Spinal cord (tissue), 10 donors: ENCODE measurements around the gene AARS1. TPM values are rescaled to one million over a fixed set of nuclear protein-coding genes. Genes with fewer than 3 reads are reported as not detected.
"Not testable (repeated sequence)": the region's sequence is repeated elsewhere in the genome, so short reads cannot be mapped to it uniquely, and the experiment has no call there.

Experiments
- DNase-seq, 6 donors: peaks; one replicate each; pipeline versions ENCODE4 v3.0.0 to v3.0.0-alpha.2; 2013 to 2015; ENCODE audit warnings: low spot score in 6 of 6, low read depth in 4 of 6
- H3K27ac ChIP-seq: one replicate; pipeline ENCODE4 v1.5.1; 2013; ENCODE audit warnings: low read depth, low read length, control low read depth
- H3K27me3 ChIP-seq: one replicate; pipeline ENCODE4 v1.6.1; 2013; ENCODE audit warnings: low read length; ENCODE audit not compliant: control insufficient read depth, insufficient read depth
- H3K36me3 ChIP-seq: one replicate; pipeline ENCODE4 v1.6.1; 2013; ENCODE audit warnings: low read length; ENCODE audit not compliant: control insufficient read depth, insufficient read depth
- H3K4me1 ChIP-seq: one replicate; pipeline ENCODE4 v1.6.1; 2013; ENCODE audit warnings: low read length; ENCODE audit not compliant: control insufficient read depth, insufficient read depth
- H3K4me3 ChIP-seq: one replicate; pipeline ENCODE4 v1.5.1; 2013; ENCODE audit warnings: low read depth, low read length, control low read depth
- H3K9me3 ChIP-seq: one replicate; pipeline ENCODE4 v1.6.1; 2013; ENCODE audit warnings: low read length; ENCODE audit not compliant: control insufficient read depth, insufficient read depth
- WGBS: methylation state at CpG from one replicate; pipeline ENCODE4 v1.1.5; 2013; ENCODE audit warnings: missing lambda C conversion rate; ENCODE audit not compliant: insufficient coverage; 5-methylcytosine and 5-hydroxymethylcytosine counted together
- polyA plus RNA-seq, 2 donors: library from polyadenylated mRNA; unstranded; fragments of 120-200 nt; gene quantifications; one replicate each; pipeline ENCODE4 v1.2.1, GENCODE V29; 2013; ENCODE audit not compliant: insufficient read length in 2 of 2
- total RNA-seq, 2 donors: library from RNA; depleted of rRNA in 1 of 2; stranded (reverse); fragments of 120-200 nt in 1 of 2; fragments of >200 nt in 1 of 2; gene quantifications; one replicate each; pipeline versions ENCODE4 v1.2.3 to v1.2.4, GENCODE V29; 2013 to 2014
- donor health status: healthy.

Gene AARS1
- total and polyA plus RNA-seq, 4 donors, result 75.9 to 109 (median 102) TPM

GRCh38 chr16:70255574-70255973 lies 33.7 kb downstream of the AARS1 start:
- WGBS, result 93% methylated on average over 9 of the region's 9 CpGs
- H3K27ac ChIP-seq, result no peak overlapping the region
- peaks cover 90% of the 10 kb centered on the region for H3K36me3 ChIP-seq
- peaks cover 12% of the 10 kb centered on the region for H3K4me1 ChIP-seq
- no peaks in the 10 kb centered on the region for H3K27me3 ChIP-seq
- DNase-seq, result no peak
- H3K9me3 ChIP-seq, result no peaks in the 10 kb centered on the region
- H3K4me3 ChIP-seq, result no peak overlapping the region

GRCh38 chr16:70254965-70255286 lies 34.4 kb downstream of the AARS1 start:
- H3K4me1 ChIP-seq, result peaks cover 17% of the 10 kb centered on the region
- H3K36me3 ChIP-seq, result peaks cover 83% of the 10 kb centered on the region
- no peaks in the 10 kb centered on the region for H3K9me3 ChIP-seq
- H3K27ac ChIP-seq, result no peak overlapping the region
- no peak overlapping the region for H3K4me3 ChIP-seq
- DNase-seq, result no peak
- no peaks in the 10 kb centered on the region for H3K27me3 ChIP-seq
- WGBS, result 92% methylated on average over 1 of the region's 12 CpGs

- DNase-seq, result no peak
- H3K4me1 ChIP-seq, result peaks cover 21% of the 10 kb centered on the region
- no peak overlapping the region for H3K4me3 ChIP-seq
- H3K36me3 ChIP-seq, result peaks cover 78% of the 10 kb centered on the region
- 98% methylated on average over 6 of the region's 9 CpGs for WGBS
- no peak overlapping the region for H3K27ac ChIP-seq
- no peaks in the 10 kb centered on the region for H3K9me3 ChIP-seq
- no peaks in the 10 kb centered on the region for H3K27me3 ChIP-seq
Observed at GRCh38 chr16:70254180-70254964, 34.9 kb downstream of the AARS1 start.

- Histone ChIP-seq H3K9me3 (no peaks in the 10 kb centered on the region), H3K4me1 (peaks cover 21% of the 10 kb centered on the region), H3K36me3 (peaks cover 69% of the 10 kb centered on the region), H3K27me3 (no peaks in the 10 kb centered on the region), H3K4me3 (no peak overlapping the region), H3K27ac (no peak overlapping the region)
- WGBS, result 85% methylated on average over 16 of the region's 16 CpGs
- DNase-seq, result peak in 2 of 6 donors; percentile 29 to 46
Observed at GRCh38 chr16:70253291-70254106, 35.8 kb downstream of the AARS1 start.

- Histone ChIP-seq H3K27me3 (no peaks in the 10 kb centered on the region), H3K4me1 (peaks cover 21% of the 10 kb centered on the region), H3K9me3 (no peaks in the 10 kb centered on the region), H3K4me3 (no peak overlapping the region), H3K36me3 (peaks cover 59% of the 10 kb centered on the region), H3K27ac (no peak overlapping the region)
- DNase-seq, result peak in 1 of 6 donors; percentile 26
- 74% methylated on average over 18 of the region's 21 CpGs for WGBS
Observed at GRCh38 chr16:70252355-70252988, 36.8 kb downstream of the AARS1 start.

GRCh38 chr16:70251629-70252354 lies 37.5 kb downstream of the AARS1 start, which contains the start of gene EXOSC6:
Gene EXOSC6, minus strand, starts transcription at chr16:70251940. Its CDS starts 40 bp downstream, at chr16:70251900.
- Histone ChIP-seq H3K9me3 (no peaks in the 10 kb centered on the region), H3K27me3 (no peaks in the 10 kb centered on the region), H3K27ac (no peak within 1 kb of the TSS), H3K4me1 (peaks cover 21% of the 10 kb centered on the region), H3K4me3 (peak within 1 kb of the TSS; percentile 38), H3K36me3 (peaks cover 52% of the 10 kb centered on the region)
- DNase-seq, result peak; percentile 79 to 98 (median 90)
- WGBS, result under 1% methylated on average over 60 of the region's 65 CpGs

- Histone ChIP-seq H3K36me3 (peaks cover 44% of the 10 kb centered on the region), H3K27ac (no peak overlapping the region), H3K27me3 (no peaks in the 10 kb centered on the region), H3K4me1 (peaks cover 21% of the 10 kb centered on the region), H3K4me3 (peak overlapping the region; percentile 36), H3K9me3 (no peaks in the 10 kb centered on the region)
- WGBS, result under 1% methylated on average over 92 of the region's 92 CpGs
- DNase-seq, result peak in 2 of 6 donors; percentile 18 to 42
Observed at GRCh38 chr16:70250748-70251628, 38.3 kb downstream of the AARS1 start.

GRCh38 chr16:70249697-70250096 lies 39.6 kb downstream of the AARS1 start:
- H3K9me3 ChIP-seq, H3K27ac ChIP-seq, DNase-seq, H3K27me3 ChIP-seq, H3K4me3 ChIP-seq: not testable (repeated sequence)
- Histone ChIP-seq H3K36me3 (peaks cover 31% of the 10 kb centered on the region), H3K4me1 (peaks cover 21% of the 10 kb centered on the region)
- no CpG with 5 or more reads among the region's 4 CpGs for WGBS
